HepG2 (cell line): ENCODE measurements around the gene PM20D1. TPM values are rescaled to one million over a fixed set of nuclear protein-coding genes. Genes with fewer than 3 reads are reported as not detected.

Source experiments
- AGO1 ChIP-seq: fragments of 200-400 bp; formaldehyde crosslinking; IDR thresholded peaks from 2 replicates; pipeline ENCODE4 v1.6.1; 2017; ENCODE audit warnings: mild to moderate bottlenecking, low read depth, low read length, moderate library complexity; ENCODE audit not compliant: poor library complexity, severe bottlenecking
- CBX2 ChIP-seq, 2 experiments: fragments of 200-600 bp in 1 of 2; sonication (generic); formaldehyde crosslinking in 1 of 2; IDR thresholded peaks; 2 replicates each; pipeline versions ENCODE4 v1.7.0 to v1.8.1; 2018 to 2022; ENCODE audit warnings: low read depth in 2 of 2, low read length in 1 of 2, mild to moderate bottlenecking in 1 of 2, missing genetic modification reagents in 1 of 2
- EEA1 ChIP-seq: sonication (generic); formaldehyde crosslinking; IDR thresholded peaks from 2 replicates; pipeline ENCODE4 v1.5.1; 2020; ENCODE audit warnings: mild to moderate bottlenecking, missing genetic modification reagents, borderline replicate concordance
- HDAC1 ChIP-seq: sonication (generic); formaldehyde crosslinking; IDR thresholded peaks from 2 replicates; pipeline ENCODE4 v1.5.1; 2020; ENCODE audit warnings: mild to moderate bottlenecking, missing genetic modification reagents
- HNF4G ChIP-seq, 2 experiments: sonication (generic) in 1 of 2; formaldehyde crosslinking in 1 of 2; IDR thresholded peaks; 2 replicates each; pipeline versions ENCODE4 v1.4.0 to v1.6.1; 2011 to 2020; ENCODE audit warnings: borderline replicate concordance in 2 of 2, low read depth in 2 of 2, mild to moderate bottlenecking in 2 of 2, low read length in 1 of 2, missing genetic modification reagents in 1 of 2, moderate library complexity in 1 of 2
- HOXA3 ChIP-seq: sonication (generic); formaldehyde crosslinking; IDR thresholded peaks from 2 replicates; pipeline ENCODE4 v1.5.0; 2020; ENCODE audit warnings: missing genetic modification reagents
- MEF2D ChIP-seq: sonication (generic); formaldehyde crosslinking; IDR thresholded peaks from 2 replicates; pipeline ENCODE4 v1.5.1; 2020; ENCODE audit warnings: mild to moderate bottlenecking, missing genetic modification reagents
- MYNN ChIP-seq: sonication (generic); formaldehyde crosslinking; IDR thresholded peaks from 2 replicates; pipeline ENCODE4 v1.4.0; 2020; ENCODE audit warnings: mild to moderate bottlenecking, low read depth, missing genetic modification reagents
- SMC3 ChIP-seq: IDR thresholded peaks from 2 replicates; pipeline ENCODE4 v1.6.1; 2011; ENCODE audit warnings: low read length, improper control_type of control experiment
- SP1 ChIP-seq, 2 experiments: fragments of 450-650 bp in 1 of 2; sonication (generic) in 1 of 2; formaldehyde crosslinking in 1 of 2; IDR thresholded peaks; 2 replicates each; pipeline versions ENCODE4 v1.4.0 to v1.6.1; 2016 to 2020; ENCODE audit warnings: missing genetic modification reagents in 1 of 2
- TEAD2 ChIP-seq: sonication (generic); formaldehyde crosslinking; IDR thresholded peaks from 2 replicates; pipeline ENCODE4 v1.9.0; 2021; ENCODE audit warnings: missing genetic modification reagents
- ZNF234 ChIP-seq: sonication (generic); formaldehyde crosslinking; conservative IDR thresholded peaks from 2 replicates; pipeline ENCODE4 v1.5.1; 2020; ENCODE audit warnings: mild to moderate bottlenecking, missing genetic modification reagents
- ZNF274 ChIP-seq: sonication (generic); formaldehyde crosslinking; IDR thresholded peaks from 2 replicates; pipeline ENCODE4 v1.5.1; 2020; ENCODE audit warnings: mild to moderate bottlenecking, missing genetic modification reagents
- ZNF577 ChIP-seq: sonication (generic); formaldehyde crosslinking; IDR thresholded peaks from 2 replicates; pipeline ENCODE4 v1.4.0; 2020; ENCODE audit warnings: mild to moderate bottlenecking, low read depth, missing genetic modification reagents, borderline replicate concordance
- ZNF607 ChIP-seq: sonication (generic); formaldehyde crosslinking; IDR thresholded peaks from 2 replicates; pipeline ENCODE4 v1.5.1; 2020; ENCODE audit warnings: missing genetic modification reagents, mild to moderate bottlenecking, borderline replicate concordance
- ZNF773 ChIP-seq: sonication (generic); formaldehyde crosslinking; IDR thresholded peaks from 2 replicates; pipeline ENCODE4 v1.4.0; 2020; ENCODE audit warnings: missing genetic modification reagents, borderline replicate concordance
- ZNF775 ChIP-seq: sonication (generic); formaldehyde crosslinking; IDR thresholded peaks from 2 replicates; pipeline ENCODE4 v1.4.0; 2020; ENCODE audit warnings: missing genetic modification reagents, mild to moderate bottlenecking, moderate library complexity, borderline replicate concordance
- polyA plus RNA-seq, 8 experiments: library from polyadenylated mRNA; depleted of rRNA in 3 of 8; stranded (reverse) in 7 of 8; unstranded in 1 of 8; fragments of >200 nt; fragmentation: Illumina TruSeq in 4 of 8; extraction: Trizol in 4 of 8; gene quantifications; 2 replicates each; pipeline versions ENCODE4 v1.2.1 to v1.2.3, GENCODE V29; 2011 to 2016; ENCODE audit warnings: low read depth in 4 of 8, missing spikeins in 1 of 8, mixed read lengths in 1 of 8; ENCODE audit not compliant: insufficient read depth in 1 of 8
- total RNA-seq, 5 experiments: library from RNA; depleted of rRNA; stranded (reverse); fragments of >200 nt; fragmentation: Illumina TruSeq; extraction: Trizol; gene quantifications; 2 replicates each; pipeline ENCODE4 v1.2.3, GENCODE V29; 2016; ENCODE audit warnings: low read depth in 1 of 5
- TF ChIP-seq, protein P1 (sequence below): sonication (generic); formaldehyde crosslinking; IDR thresholded peaks from 2 replicates; pipeline ENCODE4 v1.4.0; 2020; ENCODE audit warnings: mild to moderate bottlenecking, low read depth, missing genetic modification reagents
- TF ChIP-seq, protein P2 (sequence below): sonication (generic); formaldehyde crosslinking; IDR thresholded peaks from 2 replicates; pipeline ENCODE4 v1.8.0; 2022; ENCODE audit warnings: mild to moderate bottlenecking, missing genetic modification reagents, moderate library complexity
- TF ChIP-seq, protein P3 (sequence below): sonication (generic); formaldehyde crosslinking; IDR thresholded peaks from 2 replicates; pipeline ENCODE4 v1.4.0; 2020; ENCODE audit warnings: missing genetic modification reagents
- TF ChIP-seq, protein P4 (sequence below): IDR thresholded peaks from 2 replicates; pipeline ENCODE4 v1.6.1; 2012; ENCODE audit warnings: low read depth, low read length, improper control_type of control experiment

PM20D1 gene
- total and polyA plus RNA-seq, 2 of the 13 experiments (the other 11 are each of a cell fraction or from before 2014, with no cell fraction given), result not detected

DNA sequence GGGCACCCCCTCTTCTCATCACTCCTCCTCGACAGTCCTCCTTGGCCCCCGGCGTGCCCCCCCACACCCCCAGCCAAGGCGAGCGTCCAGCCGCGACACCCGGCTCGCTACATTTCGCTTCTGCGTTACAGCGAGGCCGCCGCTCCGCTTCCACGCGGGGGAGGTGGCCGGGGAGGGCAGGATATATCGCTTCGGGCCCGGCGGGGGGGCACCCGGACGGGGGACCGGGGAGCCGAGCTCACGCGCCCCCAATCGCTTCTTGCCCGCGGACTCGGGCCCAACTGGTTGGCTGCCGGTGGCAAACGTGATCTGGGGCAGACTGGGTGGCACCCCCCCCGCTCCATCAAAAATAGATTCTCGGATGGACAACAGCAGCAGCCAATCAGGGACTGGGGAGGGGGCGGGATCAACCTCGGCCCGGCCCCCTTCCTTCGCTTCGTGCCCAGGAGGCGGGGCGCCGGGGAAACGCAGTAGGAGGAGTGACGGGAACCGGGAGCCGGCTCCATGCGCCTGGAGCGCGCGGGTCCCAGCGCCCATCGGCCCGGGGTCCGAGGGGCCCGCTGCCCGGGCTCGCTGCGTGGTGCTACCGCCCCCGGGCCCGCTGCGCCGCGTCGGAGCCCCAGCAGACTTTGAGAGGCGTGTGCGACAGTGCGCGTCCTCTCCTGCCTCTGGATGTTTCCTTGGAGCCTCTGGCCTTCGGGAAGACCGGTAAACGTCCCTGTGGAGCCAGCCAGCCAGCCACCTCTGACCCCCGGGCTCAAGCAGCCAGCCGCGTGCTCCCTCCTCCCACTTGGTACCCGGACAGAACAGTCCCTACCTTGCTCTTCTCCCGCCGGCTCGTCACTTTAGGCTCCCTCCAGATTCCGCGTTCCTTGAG, 36.8 kb downstream of the PM20D1 start, which contains the start of gene SLC41A1 (continued):
- TF ChIP-seq, protein P1, sequence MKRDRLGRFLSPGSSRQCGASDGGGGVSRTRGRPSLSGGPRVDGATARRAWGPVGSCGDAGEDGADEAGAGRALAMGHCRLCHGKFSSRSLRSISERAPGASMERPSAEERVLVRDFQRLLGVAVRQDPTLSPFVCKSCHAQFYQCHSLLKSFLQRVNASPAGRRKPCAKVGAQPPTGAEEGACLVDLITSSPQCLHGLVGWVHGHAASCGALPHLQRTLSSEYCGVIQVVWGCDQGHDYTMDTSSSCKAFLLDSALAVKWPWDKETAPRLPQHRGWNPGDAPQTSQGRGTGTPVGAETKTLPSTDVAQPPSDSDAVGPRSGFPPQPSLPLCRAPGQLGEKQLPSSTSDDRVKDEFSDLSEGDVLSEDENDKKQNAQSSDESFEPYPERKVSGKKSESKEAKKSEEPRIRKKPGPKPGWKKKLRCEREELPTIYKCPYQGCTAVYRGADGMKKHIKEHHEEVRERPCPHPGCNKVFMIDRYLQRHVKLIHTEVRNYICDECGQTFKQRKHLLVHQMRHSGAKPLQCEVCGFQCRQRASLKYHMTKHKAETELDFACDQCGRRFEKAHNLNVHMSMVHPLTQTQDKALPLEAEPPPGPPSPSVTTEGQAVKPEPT (CRISPR knock-in tag), result no peak
- TF ChIP-seq HNF4G (IDR thresholded peaks at IDR 0.05; ENCODE audit: borderline replicate concordance, low read depth, low read length) (no peak), HNF4G (CRISPR knock-in tag; IDR thresholded peaks at IDR 0.05; ENCODE audit: borderline replicate concordance, low read depth) (no peak), ZNF775 (CRISPR knock-in tag) (no peak), MYNN (no peak), SMC3 (no peak), ZNF274 (CRISPR knock-in tag) (no peak), AGO1 (no peak), TEAD2 (CRISPR knock-in tag) (no peak), CBX2 (IDR thresholded peaks at IDR 0.05; ENCODE audit: low read depth, low read length) (no peak), CBX2 (CRISPR knock-in tag; IDR thresholded peaks at IDR 0.05; ENCODE audit: low read depth) (no peak), ZNF607 (no peak), ZNF577 (CRISPR knock-in tag) (no peak), HDAC1 (CRISPR knock-in tag) (no peak; the same call in none of the 2 replicates), SP1 (IDR thresholded peaks at IDR 0.05) (no peak), SP1 (CRISPR knock-in tag; IDR thresholded peaks at IDR 0.05) (peak; percentile 82), ZNF234 (no peak), HOXA3 (CRISPR knock-in tag) (peak; percentile 57; the same call in 1 of the 2 replicates), ZNF773 (CRISPR knock-in tag) (no peak), MEF2D (peak; percentile 62), EEA1 (CRISPR knock-in tag) (no peak)
- TF ChIP-seq, protein P2, sequence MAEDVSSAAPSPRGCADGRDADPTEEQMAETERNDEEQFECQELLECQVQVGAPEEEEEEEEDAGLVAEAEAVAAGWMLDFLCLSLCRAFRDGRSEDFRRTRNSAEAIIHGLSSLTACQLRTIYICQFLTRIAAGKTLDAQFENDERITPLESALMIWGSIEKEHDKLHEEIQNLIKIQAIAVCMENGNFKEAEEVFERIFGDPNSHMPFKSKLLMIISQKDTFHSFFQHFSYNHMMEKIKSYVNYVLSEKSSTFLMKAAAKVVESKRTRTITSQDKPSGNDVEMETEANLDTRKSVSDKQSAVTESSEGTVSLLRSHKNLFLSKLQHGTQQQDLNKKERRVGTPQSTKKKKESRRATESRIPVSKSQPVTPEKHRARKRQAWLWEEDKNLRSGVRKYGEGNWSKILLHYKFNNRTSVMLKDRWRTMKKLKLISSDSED (CRISPR knock-in tag), result no peak
- TF ChIP-seq, protein P3, sequence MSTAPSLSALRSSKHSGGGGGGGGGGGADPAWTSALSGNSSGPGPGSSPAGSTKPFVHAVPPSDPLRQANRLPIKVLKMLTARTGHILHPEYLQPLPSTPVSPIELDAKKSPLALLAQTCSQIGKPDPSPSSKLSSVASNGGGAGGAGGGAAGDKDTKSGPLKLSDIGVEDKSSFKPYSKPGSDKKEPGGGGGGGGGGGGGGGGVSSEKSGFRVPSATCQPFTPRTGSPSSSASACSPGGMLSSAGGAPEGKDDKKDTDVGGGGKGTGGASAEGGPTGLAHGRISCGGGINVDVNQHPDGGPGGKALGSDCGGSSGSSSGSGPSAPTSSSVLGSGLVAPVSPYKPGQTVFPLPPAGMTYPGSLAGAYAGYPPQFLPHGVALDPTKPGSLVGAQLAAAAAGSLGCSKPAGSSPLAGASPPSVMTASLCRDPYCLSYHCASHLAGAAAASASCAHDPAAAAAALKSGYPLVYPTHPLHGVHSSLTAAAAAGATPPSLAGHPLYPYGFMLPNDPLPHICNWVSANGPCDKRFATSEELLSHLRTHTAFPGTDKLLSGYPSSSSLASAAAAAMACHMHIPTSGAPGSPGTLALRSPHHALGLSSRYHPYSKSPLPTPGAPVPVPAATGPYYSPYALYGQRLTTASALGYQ (CRISPR knock-in tag), result peak; percentile 45; the same call in 1 of the 2 replicates
- TF ChIP-seq, protein P4, sequence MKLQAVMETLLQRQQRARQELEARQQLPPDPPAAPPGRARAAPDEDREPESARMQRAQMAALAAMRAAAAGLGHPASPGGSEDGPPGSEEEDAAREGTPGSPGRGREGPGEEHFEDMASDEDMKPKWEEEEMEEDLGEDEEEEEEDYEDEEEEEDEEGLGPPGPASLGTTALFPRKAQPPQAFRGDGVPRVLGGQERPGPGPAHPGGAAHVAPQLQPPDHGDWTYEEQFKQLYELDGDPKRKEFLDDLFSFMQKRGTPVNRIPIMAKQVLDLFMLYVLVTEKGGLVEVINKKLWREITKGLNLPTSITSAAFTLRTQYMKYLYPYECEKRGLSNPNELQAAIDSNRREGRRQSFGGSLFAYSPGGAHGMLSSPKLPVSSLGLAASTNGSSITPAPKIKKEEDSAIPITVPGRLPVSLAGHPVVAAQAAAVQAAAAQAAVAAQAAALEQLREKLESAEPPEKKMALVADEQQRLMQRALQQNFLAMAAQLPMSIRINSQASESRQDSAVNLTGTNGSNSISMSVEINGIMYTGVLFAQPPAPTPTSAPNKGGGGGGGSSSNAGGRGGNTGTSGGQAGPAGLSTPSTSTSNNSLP, result no peak
